Upper lobe of left lung (tissue), 6 donors: ENCODE measurements around the gene THTPA. TPM values are rescaled to one million over a fixed set of nuclear protein-coding genes. Genes with fewer than 3 reads are reported as not detected.
"Not testable (repeated sequence)": the region's sequence is repeated elsewhere in the genome, so short reads cannot be mapped to it uniquely, and the experiment has no call there.

Source experiments
- ATAC-seq, 2 donors: fragments of 200-7000 bp; cut with Tn5 transposase; one replicate each; pipeline ENCODE4 v1.9.1; 2022; ENCODE audit warnings: mild to moderate bottlenecking in 2 of 2, moderate library complexity in 2 of 2; ENCODE audit not compliant: low FRiP score in 2 of 2
- DNase-seq, 2 donors: peaks; one replicate each; pipeline ENCODE4 v3.0.0-alpha.2; 2019 to 2020
- H3K27ac ChIP-seq, 4 donors: fragments of 200-600 bp; sonication (generic); one replicate each; pipeline ENCODE4 v1.5.1; 2016 to 2019
- H3K27me3 ChIP-seq, 4 donors: fragments of 200-600 bp; sonication (generic); one replicate each; pipeline ENCODE4 v1.5.1; 2017 to 2019
- H3K36me3 ChIP-seq, 4 donors: fragments of 200-600 bp; sonication (generic); one replicate each; pipeline ENCODE4 v1.5.1; 2016 to 2019
- H3K4me1 ChIP-seq, 4 donors: fragments of 200-600 bp; sonication (generic); one replicate each; pipeline ENCODE4 v1.5.1; 2018 to 2019
- H3K4me3 ChIP-seq, 4 donors: fragments of 200-600 bp; sonication (generic); one replicate each; pipeline ENCODE4 v1.5.1; 2017 to 2019; ENCODE audit warnings: mild to moderate bottlenecking in 2 of 4, moderate library complexity in 1 of 4
- H3K9me3 ChIP-seq, 4 donors: fragments of 200-600 bp; sonication (generic); one replicate each; pipeline ENCODE4 v1.5.1; 2018 to 2019
- CTCF ChIP-seq, 6 experiments: fragments of 450-650 bp in 4 of 6; fragments of 200-600 bp in 2 of 6; sonication (generic) in 2 of 6; IDR thresholded peaks; one replicate each; pipeline ENCODE4 v1.5.1; 2016 to 2019; ENCODE audit warnings: antibody characterized with exemption in 6 of 6
- EP300 ChIP-seq, 4 donors: sonication (generic); formaldehyde crosslinking; IDR thresholded peaks; one replicate each; pipeline ENCODE4 v1.5.1; 2017; ENCODE audit warnings: antibody characterized with exemption in 4 of 4, control low read depth in 2 of 4
- POLR2A ChIP-seq, 4 donors: fragments of 450-650 bp; IDR thresholded peaks; one replicate each; pipeline ENCODE4 v1.5.1; 2016 to 2017; ENCODE audit warnings: antibody characterized with exemption in 4 of 4, mild to moderate bottlenecking in 2 of 4
- POLR2AphosphoS5 ChIP-seq, 2 donors: sonication (generic); formaldehyde crosslinking; IDR thresholded peaks; one replicate each; pipeline ENCODE4 v1.5.1; 2017; ENCODE audit warnings: antibody characterized with exemption in 2 of 2
- WGBS, 2 donors: methylation state at CpG; one replicate each; pipeline ENCODE4 v1.1.5; 2017 to 2018; 5-methylcytosine and 5-hydroxymethylcytosine counted together
- total RNA-seq, 6 donors: library from RNA; depleted of rRNA in 4 of 6; stranded (reverse); fragments of >200 nt in 4 of 6; gene quantifications; one replicate each; pipeline versions ENCODE4 v1.1.0 to v1.2.1, GENCODE V29; 2016 to 2021
- donor health status: DM: no; HTN: no; CAD: no; lungs with moderate emphysema.
- donor health status: DM: no; HTN: yes; CAD: no; lungs with severe emphysema.

The THTPA gene
- total RNA-seq, 6 donors from 2014 or later, result 16.7 to 27.2 (median 20.4) TPM

- peak; percentile 23 to 49 for ATAC-seq
- Histone ChIP-seq H3K27me3 (no peaks in the 10 kb centered on the region), H3K4me1 (peaks cover 3 to 9% (median 5%) of the 10 kb centered on the region in 4 donors), H3K9me3 (no peaks in the 10 kb centered on the region), H3K36me3 (no peaks in the 10 kb centered on the region), H3K27ac (no peak overlapping the region), H3K4me3 (no peak overlapping the region)
- TF ChIP-seq EP300 (IDR thresholded peaks at IDR 0.05) (no peak), POLR2A (IDR thresholded peaks at IDR 0.05) (no peak), POLR2AphosphoS5 (IDR thresholded peaks at IDR 0.05) (no peak), CTCF (IDR thresholded peaks at IDR 0.05) (no peak)
- DNase-seq, result no peak
- 91 to 100% methylated on average over 2 of the region's 2 CpGs for WGBS, 2 donors
Observed at GRCh38 chr14:23589606-23590005, 33.5 kb downstream of the THTPA start.

- Histone ChIP-seq H3K36me3 (no peaks in the 10 kb centered on the region), H3K27me3 (no peaks in the 10 kb centered on the region), H3K27ac (no peak overlapping the region), H3K4me3 (no peak overlapping the region), H3K4me1 (peaks cover 3 to 9% (median 5%) of the 10 kb centered on the region in 4 donors), H3K9me3 (no peaks in the 10 kb centered on the region)
- ATAC-seq (no peak), DNase-seq (no peak)
- WGBS, 2 donors, result 92 to 95% methylated on average over 4 of the region's 4 CpGs
- TF ChIP-seq POLR2AphosphoS5 (IDR thresholded peaks at IDR 0.05) (no peak), EP300 (IDR thresholded peaks at IDR 0.05) (no peak), POLR2A (IDR thresholded peaks at IDR 0.05) (no peak), CTCF (IDR thresholded peaks at IDR 0.05) (no peak)
Observed at GRCh38 chr14:23590198-23590597, 34.1 kb downstream of the THTPA start.

- not testable (repeated sequence) for H3K36me3 ChIP-seq, H3K27me3 ChIP-seq, H3K4me3 ChIP-seq, H3K4me1 ChIP-seq, H3K27ac ChIP-seq, DNase-seq, ATAC-seq, H3K9me3 ChIP-seq
- 69 to 96% methylated on average over 3 of the region's 3 CpGs for WGBS, 2 donors
Observed at GRCh38 chr14:23594191-23594590, 38.1 kb downstream of the THTPA start.

GRCh38 chr14:23600322-23600707 lies 44.2 kb downstream of the THTPA start:
- H3K27me3 ChIP-seq, result no peaks in the 10 kb centered on the region
- H3K4me3 ChIP-seq, result no peak overlapping the region
- ATAC-seq (no peak), DNase-seq (no peak)
- H3K4me1 ChIP-seq, result no peaks in the 10 kb centered on the region
- H3K36me3 ChIP-seq, result no peaks in the 10 kb centered on the region
- TF ChIP-seq POLR2A (IDR thresholded peaks at IDR 0.05), result no peak
- no peak for TF ChIP-seq CTCF (IDR thresholded peaks at IDR 0.05)
- TF ChIP-seq POLR2AphosphoS5 (IDR thresholded peaks at IDR 0.05), result no peak
- TF ChIP-seq EP300 (IDR thresholded peaks at IDR 0.05), result no peak
- H3K27ac ChIP-seq, result no peak overlapping the region
- no peaks in the 10 kb centered on the region for H3K9me3 ChIP-seq
- 88 to 89% methylated on average over 2 of the region's 2 CpGs for WGBS, 2 donors

GRCh38 chr14:23600806-23601205 lies 44.7 kb downstream of the THTPA start:
- TF ChIP-seq POLR2A (IDR thresholded peaks at IDR 0.05) (no peak), EP300 (IDR thresholded peaks at IDR 0.05) (no peak), CTCF (IDR thresholded peaks at IDR 0.05) (no peak), POLR2AphosphoS5 (IDR thresholded peaks at IDR 0.05) (no peak)
- Histone ChIP-seq H3K4me1 (no peaks in the 10 kb centered on the region), H3K27me3 (no peaks in the 10 kb centered on the region), H3K36me3 (no peaks in the 10 kb centered on the region), H3K9me3 (no peaks in the 10 kb centered on the region), H3K4me3 (no peak overlapping the region), H3K27ac (no peak overlapping the region)
- ATAC-seq, result no peak
- DNase-seq, result no peak
- WGBS, 2 donors, result 90 to 100% methylated on average over 1 of the region's 1 CpG
